ENCODE data around the gene VSTM4. TPM values are rescaled to one million over a fixed set of nuclear protein-coding genes. Genes with fewer than 3 reads are reported as not detected.

VSTM4 gene
- total RNA-seq, 1 experiment from 2014 or later, result not detected

DNA sequence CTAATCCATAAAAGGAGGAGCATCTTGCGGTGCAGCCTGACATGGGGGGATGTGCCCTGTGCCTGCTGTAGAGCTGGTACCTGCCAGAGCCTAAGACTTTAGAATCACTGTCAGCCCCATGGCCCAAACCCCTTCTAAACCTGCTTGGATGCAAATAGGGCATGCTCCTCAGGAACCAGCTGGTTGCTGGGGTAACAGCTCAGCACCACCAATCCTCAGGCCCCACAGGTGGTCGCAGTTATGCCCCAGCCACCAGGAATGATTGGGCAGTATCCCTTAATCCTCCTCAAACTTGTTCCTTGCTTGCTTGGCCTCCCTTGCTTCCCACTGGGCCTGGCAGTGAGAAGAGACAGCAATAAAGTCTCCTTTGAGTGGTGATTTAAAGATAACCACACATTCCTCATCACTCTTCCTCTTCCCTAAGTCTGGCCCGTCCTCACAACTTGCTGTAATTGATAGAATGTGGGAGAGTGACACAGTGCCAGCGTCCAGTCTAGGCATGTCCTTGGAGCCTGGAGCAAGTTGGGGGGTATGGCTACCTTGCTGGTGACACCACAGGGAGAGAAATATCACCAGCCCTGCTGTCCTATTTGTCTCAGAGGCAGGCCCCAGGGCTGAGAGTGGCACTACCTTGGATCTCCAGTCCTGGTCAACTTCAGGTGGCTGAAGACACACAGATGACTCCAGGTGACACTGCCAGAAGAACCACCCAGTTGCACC, 43.0 kb downstream of the VSTM4 start:
- no peaks in the 10 kb centered on the region for H3K36me3 Mint-ChIP-seq (ENCODE audit: insufficient read depth, unreplicated experiment)
- intact Hi-C loops (cut with micrococcal nuclease; ENCODE audit: unreplicated experiment), result no loop called here
- no peaks in the 10 kb centered on the region for H3K9me3 Mint-ChIP-seq (ENCODE audit: low read depth, unreplicated experiment)
- H3K4me1 Mint-ChIP-seq (ENCODE audit: low read depth, unreplicated experiment), result no peaks in the 10 kb centered on the region
- peaks cover 73% of the 10 kb centered on the region for H3K27me3 Mint-ChIP-seq (ENCODE audit: unreplicated experiment)
- CTCF ChIA-PET, result no interaction called here
- BruUV-seq (replicated peaks), result no TSS peak
- no peak overlapping the region for H3K27ac Mint-ChIP-seq (ENCODE audit: unreplicated experiment)
- no peak overlapping the region for H3K4me3 Mint-ChIP-seq (ENCODE audit: low read depth, unreplicated experiment)
- TF ChIP-seq, protein P1, sequence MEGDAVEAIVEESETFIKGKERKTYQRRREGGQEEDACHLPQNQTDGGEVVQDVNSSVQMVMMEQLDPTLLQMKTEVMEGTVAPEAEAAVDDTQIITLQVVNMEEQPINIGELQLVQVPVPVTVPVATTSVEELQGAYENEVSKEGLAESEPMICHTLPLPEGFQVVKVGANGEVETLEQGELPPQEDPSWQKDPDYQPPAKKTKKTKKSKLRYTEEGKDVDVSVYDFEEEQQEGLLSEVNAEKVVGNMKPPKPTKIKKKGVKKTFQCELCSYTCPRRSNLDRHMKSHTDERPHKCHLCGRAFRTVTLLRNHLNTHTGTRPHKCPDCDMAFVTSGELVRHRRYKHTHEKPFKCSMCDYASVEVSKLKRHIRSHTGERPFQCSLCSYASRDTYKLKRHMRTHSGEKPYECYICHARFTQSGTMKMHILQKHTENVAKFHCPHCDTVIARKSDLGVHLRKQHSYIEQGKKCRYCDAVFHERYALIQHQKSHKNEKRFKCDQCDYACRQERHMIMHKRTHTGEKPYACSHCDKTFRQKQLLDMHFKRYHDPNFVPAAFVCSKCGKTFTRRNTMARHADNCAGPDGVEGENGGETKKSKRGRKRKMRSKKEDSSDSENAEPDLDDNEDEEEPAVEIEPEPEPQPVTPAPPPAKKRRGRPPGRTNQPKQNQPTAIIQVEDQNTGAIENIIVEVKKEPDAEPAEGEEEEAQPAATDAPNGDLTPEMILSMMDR (IDR thresholded peaks at IDR 0.05; ENCODE audit: unreplicated experiment), result no peak
- no peak for DNase-seq

DNA sequence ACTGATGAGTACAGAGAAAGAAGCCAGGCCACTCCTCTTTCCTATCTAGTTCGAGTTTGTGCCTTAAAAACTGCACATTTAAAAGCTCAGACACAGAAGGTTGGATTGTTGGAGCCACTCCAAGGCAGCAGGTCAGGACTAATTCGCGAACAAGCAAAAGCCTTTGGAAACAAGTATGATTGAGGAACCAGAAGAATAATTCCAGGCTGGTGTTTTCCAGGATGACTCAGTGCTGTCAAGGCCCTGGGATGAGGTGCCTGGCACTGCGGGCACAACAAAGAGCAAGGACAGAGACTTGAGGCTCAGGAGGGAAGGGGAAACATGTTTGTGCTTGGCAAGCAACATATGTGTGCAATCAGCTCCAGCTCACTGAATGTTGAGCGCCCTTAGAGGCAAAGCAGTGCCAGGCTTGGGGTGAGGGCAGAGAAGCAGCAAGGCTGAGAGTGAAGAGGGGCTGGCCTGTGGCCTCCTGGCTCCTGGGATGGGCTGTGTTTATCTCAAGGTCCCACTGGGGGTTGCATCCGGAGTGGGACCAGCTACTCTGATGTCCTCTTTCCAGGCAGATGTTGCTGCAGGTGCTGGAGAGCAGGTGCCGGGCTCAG, 44.1 kb downstream of the VSTM4 start:
- Mint-ChIP-seq H3K9me3 (ENCODE audit: low read depth, unreplicated experiment) (no peaks in the 10 kb centered on the region), H3K36me3 (ENCODE audit: insufficient read depth, unreplicated experiment) (no peaks in the 10 kb centered on the region), H3K4me1 (ENCODE audit: low read depth, unreplicated experiment) (no peaks in the 10 kb centered on the region), H3K27ac (ENCODE audit: unreplicated experiment) (no peak overlapping the region), H3K4me3 (ENCODE audit: low read depth, unreplicated experiment) (no peak overlapping the region), H3K27me3 (ENCODE audit: unreplicated experiment) (peaks cover 73% of the 10 kb centered on the region)
- BruUV-seq (replicated peaks), result no TSS peak
- CTCF ChIA-PET, result no interaction called here
- no peak for DNase-seq
- intact Hi-C loops (cut with micrococcal nuclease; ENCODE audit: unreplicated experiment), result no loop called here
- TF ChIP-seq, protein P1 (IDR thresholded peaks at IDR 0.05; ENCODE audit: unreplicated experiment), result no peak

DNA sequence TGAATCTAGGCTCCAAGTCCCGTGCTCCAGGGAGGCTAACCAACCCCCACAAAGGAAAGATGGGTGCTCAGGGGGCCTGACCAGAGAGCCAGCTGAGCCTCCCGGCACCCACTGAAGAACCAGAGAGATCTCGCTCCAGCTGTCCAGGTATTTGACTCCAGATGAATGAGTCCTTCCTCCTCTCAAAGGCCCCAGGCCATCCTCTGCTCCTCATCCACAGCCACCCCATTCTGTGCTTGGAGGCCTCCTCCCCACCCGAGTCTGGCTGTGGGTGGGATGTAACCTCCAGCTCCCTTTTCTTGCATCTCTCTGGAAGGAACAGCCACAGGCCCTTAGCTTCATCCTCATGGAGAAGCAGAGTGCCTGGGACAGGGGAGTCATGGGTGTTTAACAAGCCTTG, 44.6 kb downstream of the VSTM4 start:
- no peaks in the 10 kb centered on the region for H3K36me3 Mint-ChIP-seq (ENCODE audit: insufficient read depth, unreplicated experiment)
- intact Hi-C loops (cut with micrococcal nuclease; ENCODE audit: unreplicated experiment), result no loop called here
- TF ChIP-seq, protein P1 (IDR thresholded peaks at IDR 0.05; ENCODE audit: unreplicated experiment), result no peak
- no peak for DNase-seq
- no peak overlapping the region for H3K4me3 Mint-ChIP-seq (ENCODE audit: low read depth, unreplicated experiment)
- H3K27ac Mint-ChIP-seq (ENCODE audit: unreplicated experiment), result no peak overlapping the region
- no peaks in the 10 kb centered on the region for H3K9me3 Mint-ChIP-seq (ENCODE audit: low read depth, unreplicated experiment)
- peaks cover 73% of the 10 kb centered on the region for H3K27me3 Mint-ChIP-seq (ENCODE audit: unreplicated experiment)
- no peaks in the 10 kb centered on the region for H3K4me1 Mint-ChIP-seq (ENCODE audit: low read depth, unreplicated experiment)
- BruUV-seq (replicated peaks), result no TSS peak
- CTCF ChIA-PET, result no interaction called here

DNA sequence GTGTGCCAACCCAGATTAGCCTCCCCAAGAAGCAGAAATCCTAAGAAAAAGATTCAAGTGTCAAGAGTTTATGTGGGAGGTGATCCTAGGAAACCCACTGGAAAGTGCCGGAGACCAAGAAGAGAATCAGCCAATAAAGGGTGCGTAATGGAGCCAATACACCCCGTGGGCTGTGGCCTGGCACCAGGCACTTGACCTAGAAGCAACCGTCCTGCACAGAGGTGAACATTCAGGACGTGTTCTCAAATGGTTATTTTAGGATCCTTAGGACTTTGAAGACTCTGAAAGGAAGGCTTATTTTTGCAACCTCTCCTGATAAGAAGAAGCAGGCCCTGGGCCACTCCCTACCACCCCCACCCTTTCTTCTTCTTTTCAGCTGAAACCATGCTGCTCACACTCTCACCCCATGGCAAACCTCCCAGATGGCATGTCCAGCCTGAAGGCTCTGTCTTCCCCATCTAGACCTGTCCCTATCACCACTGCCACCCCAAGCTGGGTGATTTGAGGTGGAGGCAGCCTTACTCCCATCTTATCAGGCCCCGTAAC, 46.6 kb downstream of the VSTM4 start:
- CTCF ChIA-PET, result no interaction called here
- Mint-ChIP-seq H3K27ac (ENCODE audit: unreplicated experiment) (no peak overlapping the region), H3K4me1 (ENCODE audit: low read depth, unreplicated experiment) (no peaks in the 10 kb centered on the region)

More for the DNA sequence above, 46.6 kb downstream of the VSTM4 start:
- Mint-ChIP-seq H3K36me3 (ENCODE audit: insufficient read depth, unreplicated experiment) (no peaks in the 10 kb centered on the region), H3K9me3 (ENCODE audit: low read depth, unreplicated experiment) (no peaks in the 10 kb centered on the region), H3K27me3 (ENCODE audit: unreplicated experiment) (peaks cover 61% of the 10 kb centered on the region), H3K4me3 (ENCODE audit: low read depth, unreplicated experiment) (no peak overlapping the region)
- BruUV-seq (replicated peaks), result no TSS peak
- no peak for DNase-seq
- intact Hi-C loops (cut with micrococcal nuclease; ENCODE audit: unreplicated experiment), result no loop called here
- TF ChIP-seq, protein P1 (IDR thresholded peaks at IDR 0.05; ENCODE audit: unreplicated experiment), result no peak
